Omental fat pad (tissue), 4 donors: Measurements from ENCODE around the gene ADAMTS17. TPM values are rescaled to one million over a fixed set of nuclear protein-coding genes. Genes with fewer than 3 reads are reported as not detected.

Experiments used
- ATAC-seq: fragments of 150-250 bp; one replicate; pipeline ENCODE4 v1.9.1; 2016; ENCODE audit warnings: mild to moderate bottlenecking, moderate library complexity; ENCODE audit not compliant: low FRiP score
- DNase-seq: peaks from one replicate; pipeline ENCODE4 v3.0.0-alpha.2; 2019; ENCODE audit warnings: low spot score
- total RNA-seq, 4 donors: library from RNA; depleted of rRNA; stranded (reverse); fragments of >200 nt; gene quantifications; one replicate each; pipeline ENCODE4 v1.1.0, GENCODE V29; 2016
- TF ChIP-seq, protein P1 (sequence below), 3 donors: fragments of 450-650 bp; IDR thresholded peaks; one replicate each; pipeline ENCODE4 v1.5.1; 2016 to 2017; ENCODE audit warnings: antibody characterized with exemption in 3 of 3, mild to moderate bottlenecking in 3 of 3, moderate library complexity in 2 of 3

Gene ADAMTS17
- total RNA-seq, 4 donors from 2014 or later, result 1.6 to 10.7 (median 5.7) TPM

- DNase-seq, result no peak
- ATAC-seq, result no peak
- TF ChIP-seq, protein P1, sequence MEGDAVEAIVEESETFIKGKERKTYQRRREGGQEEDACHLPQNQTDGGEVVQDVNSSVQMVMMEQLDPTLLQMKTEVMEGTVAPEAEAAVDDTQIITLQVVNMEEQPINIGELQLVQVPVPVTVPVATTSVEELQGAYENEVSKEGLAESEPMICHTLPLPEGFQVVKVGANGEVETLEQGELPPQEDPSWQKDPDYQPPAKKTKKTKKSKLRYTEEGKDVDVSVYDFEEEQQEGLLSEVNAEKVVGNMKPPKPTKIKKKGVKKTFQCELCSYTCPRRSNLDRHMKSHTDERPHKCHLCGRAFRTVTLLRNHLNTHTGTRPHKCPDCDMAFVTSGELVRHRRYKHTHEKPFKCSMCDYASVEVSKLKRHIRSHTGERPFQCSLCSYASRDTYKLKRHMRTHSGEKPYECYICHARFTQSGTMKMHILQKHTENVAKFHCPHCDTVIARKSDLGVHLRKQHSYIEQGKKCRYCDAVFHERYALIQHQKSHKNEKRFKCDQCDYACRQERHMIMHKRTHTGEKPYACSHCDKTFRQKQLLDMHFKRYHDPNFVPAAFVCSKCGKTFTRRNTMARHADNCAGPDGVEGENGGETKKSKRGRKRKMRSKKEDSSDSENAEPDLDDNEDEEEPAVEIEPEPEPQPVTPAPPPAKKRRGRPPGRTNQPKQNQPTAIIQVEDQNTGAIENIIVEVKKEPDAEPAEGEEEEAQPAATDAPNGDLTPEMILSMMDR (IDR thresholded peaks at IDR 0.05), result no peak
Measured at GRCh38 chr15:100278596-100279380, 63.0 kb downstream of the ADAMTS17 start.

GRCh38 chr15:100277087-100277855, 64.5 kb downstream of the ADAMTS17 start:
- ATAC-seq, result no peak
- TF ChIP-seq, protein P1 (IDR thresholded peaks at IDR 0.05), result no peak
- no peak for DNase-seq

DNA sequence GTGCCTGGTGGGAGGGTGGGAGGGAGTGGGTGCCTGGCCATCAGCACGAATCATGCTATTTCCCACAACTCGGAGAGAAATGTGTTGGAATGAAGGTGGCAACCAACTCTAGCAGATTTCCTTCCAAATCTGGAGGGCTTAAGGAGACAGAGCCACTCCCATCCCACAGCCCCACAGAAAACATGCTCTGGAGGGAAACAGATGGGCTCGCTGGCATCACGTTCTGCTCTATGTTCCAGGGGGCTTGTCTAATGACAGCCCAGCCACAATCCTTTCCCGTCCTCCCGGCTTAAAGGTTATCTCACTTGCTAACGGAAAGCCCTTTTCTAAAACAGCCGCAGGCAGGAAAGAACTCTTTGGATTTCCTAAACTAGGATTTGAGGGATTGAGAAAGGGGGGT, 65.3 kb downstream of the ADAMTS17 start:
- TF ChIP-seq, protein P1 (IDR thresholded peaks at IDR 0.05), result no peak
- ATAC-seq, result no peak
- no peak for DNase-seq

- TF ChIP-seq, protein P1 (IDR thresholded peaks at IDR 0.05), result no peak
- DNase-seq (no peak), ATAC-seq (no peak)
Measured at GRCh38 chr15:100275641-100276040, 66.1 kb downstream of the ADAMTS17 start.

GRCh38 chr15:100269831-100270230, 71.9 kb downstream of the ADAMTS17 start:
- no peak for DNase-seq
- ATAC-seq, result no peak
- TF ChIP-seq, protein P1 (IDR thresholded peaks at IDR 0.05), result no peak

- DNase-seq, result no peak
- ATAC-seq, result no peak
- TF ChIP-seq, protein P1 (IDR thresholded peaks at IDR 0.05), result no peak
Measured at GRCh38 chr15:100266166-100266565, 75.6 kb downstream of the ADAMTS17 start.
